M059J (cell line): Measurements from ENCODE around the gene MIEF2. TPM values are rescaled to one million over a fixed set of nuclear protein-coding genes. Genes with fewer than 3 reads are reported as not detected.

Experiments
- DNase-seq: peaks from one replicate; pipeline ENCODE4 v3.0.0-alpha.2; 2012; ENCODE audit warnings: low read depth
- total RNA-seq: library from RNA; depleted of rRNA; stranded (reverse); fragments of >200 nt; shearing (Covaris generic); gene quantifications from 2 replicates; pipeline ENCODE4 v1.2.3, GENCODE V29; 2014

MIEF2 gene
- total RNA-seq, 1 experiment from 2014 or later, result 26.4 TPM

DNA sequence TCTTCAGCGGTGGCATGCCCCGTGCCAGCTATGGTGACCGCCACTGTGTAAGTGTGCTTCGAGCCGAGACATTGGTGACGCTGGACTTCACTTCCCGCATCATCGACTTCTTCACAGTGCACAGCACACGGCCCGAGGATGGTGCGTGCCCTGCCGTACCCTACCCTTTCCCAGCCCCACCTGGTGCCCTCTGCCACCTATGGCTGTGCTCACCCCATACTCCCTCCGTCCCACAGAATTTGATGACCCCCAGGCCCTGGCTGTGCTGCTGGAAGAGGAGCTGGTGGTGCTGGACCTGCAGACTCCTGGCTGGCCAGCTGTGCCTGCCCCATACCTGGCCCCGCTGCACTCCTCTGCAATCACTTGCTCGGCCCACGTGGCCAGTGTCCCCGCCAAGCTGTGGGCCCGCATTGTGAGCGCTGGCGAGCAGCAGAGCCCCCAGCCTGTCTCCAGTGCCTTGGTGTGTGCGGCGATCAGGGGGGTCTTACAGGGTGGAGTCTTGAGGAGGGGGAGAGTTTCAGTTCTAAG, 25.5 kb upstream of the MIEF2 start:
- no peak for DNase-seq

DNA sequence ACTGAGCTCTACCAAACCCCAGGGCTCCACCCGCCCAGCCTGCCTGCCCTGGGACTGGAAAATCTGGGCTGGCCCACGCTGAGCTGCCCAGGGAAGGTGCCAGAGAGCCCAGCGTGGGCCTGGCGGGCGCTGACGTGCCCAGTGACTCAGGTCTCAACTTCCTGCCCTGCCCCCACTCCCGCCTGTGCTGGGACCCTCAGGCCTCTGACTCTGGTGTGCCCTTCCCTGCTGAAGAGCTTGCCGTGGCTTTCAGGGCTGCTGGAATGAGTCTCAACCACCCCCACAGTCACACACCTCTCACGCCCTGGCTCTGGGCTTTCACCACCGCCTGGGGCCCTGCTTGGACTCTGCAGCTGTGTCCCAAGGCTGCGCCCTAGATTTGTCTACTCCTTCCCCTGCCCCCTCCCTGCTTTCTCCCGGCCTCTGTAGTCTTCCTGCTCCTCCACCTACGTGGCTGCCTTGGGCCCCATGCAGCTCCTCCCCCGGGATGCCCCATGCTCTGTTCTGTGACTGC, 24.7 kb upstream of the MIEF2 start:
- DNase-seq, result peak; percentile 85

DNA sequence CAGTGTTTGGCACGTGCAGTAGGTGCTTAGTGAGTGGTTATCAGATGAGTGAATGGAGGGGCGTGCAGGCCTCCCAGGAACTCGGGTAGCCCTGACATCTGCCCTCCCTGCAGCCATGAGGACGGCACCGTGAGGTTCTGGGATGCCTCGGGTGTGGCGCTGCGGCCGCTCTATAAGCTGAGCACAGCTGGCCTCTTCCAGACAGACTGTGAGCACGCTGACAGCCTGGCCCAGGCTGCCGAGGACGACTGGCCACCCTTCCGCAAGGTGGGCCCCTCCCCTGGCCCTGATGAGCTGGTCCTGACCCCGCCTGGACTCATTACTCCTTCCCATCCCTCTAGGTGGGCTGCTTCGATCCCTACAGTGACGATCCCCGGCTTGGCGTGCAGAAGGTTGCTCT, 24.0 kb upstream of the MIEF2 start:
- DNase-seq, result no peak

DNA sequence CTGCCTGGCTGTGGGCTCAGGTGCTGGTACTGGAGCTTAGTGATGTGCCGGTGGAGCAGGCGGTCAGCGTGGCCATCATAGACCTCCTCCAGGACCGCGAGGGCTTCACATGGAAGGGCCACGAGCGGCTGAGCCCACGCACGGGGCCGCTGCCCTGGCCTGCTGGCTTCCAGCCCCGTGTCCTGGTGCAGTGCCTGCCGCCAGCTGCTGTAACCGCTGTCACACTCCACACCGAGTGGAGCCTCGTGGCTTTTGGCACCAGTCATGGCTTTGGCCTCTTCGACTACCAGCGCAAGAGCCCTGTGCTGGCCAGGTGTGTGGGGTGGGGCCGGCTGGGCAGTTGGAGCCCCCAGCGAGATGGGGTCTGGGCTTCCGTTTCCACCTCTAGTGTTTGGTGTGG, 23.0 kb upstream of the MIEF2 start:
- no peak for DNase-seq

DNA sequence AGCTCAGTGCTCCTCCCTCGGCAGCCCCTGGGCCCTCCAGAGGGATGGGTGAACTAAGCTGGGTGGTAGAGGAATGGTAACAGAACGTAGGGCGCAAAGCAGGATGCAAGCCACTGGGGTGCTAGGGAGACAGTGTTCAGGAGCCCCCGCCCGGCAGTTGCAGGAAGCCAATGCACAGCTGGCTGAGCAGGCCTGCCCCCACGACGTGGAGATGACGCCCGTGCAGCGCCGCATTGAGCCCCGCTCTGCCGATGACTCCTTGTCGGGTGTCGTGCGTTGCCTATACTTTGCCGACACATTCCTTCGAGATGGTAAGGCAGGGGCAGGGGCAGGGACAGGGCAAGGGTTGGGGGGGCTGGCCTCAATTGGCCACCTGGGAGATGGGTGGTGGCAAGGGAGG, 22.2 kb upstream of the MIEF2 start:
- DNase-seq, result no peak

DNA sequence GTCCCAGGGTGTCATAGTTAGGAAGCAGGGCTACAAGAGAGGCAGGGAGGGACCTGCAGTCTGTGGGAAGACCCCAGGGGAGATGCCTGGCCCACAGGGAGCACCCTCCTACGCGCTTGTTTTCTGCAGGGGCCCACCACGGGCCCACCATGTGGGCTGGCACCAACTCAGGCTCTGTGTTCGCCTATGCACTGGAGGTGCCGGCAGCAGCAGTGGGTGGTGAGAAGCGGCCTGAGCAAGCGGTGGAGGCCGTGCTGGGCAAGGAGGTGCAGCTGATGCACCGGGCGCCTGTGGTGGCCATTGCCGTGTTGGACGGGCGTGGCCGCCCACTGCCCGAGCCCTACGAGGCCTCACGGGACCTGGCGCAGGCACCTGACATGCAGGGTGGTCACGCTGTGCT, 20.0 kb upstream of the MIEF2 start:
- no peak for DNase-seq

DNA sequence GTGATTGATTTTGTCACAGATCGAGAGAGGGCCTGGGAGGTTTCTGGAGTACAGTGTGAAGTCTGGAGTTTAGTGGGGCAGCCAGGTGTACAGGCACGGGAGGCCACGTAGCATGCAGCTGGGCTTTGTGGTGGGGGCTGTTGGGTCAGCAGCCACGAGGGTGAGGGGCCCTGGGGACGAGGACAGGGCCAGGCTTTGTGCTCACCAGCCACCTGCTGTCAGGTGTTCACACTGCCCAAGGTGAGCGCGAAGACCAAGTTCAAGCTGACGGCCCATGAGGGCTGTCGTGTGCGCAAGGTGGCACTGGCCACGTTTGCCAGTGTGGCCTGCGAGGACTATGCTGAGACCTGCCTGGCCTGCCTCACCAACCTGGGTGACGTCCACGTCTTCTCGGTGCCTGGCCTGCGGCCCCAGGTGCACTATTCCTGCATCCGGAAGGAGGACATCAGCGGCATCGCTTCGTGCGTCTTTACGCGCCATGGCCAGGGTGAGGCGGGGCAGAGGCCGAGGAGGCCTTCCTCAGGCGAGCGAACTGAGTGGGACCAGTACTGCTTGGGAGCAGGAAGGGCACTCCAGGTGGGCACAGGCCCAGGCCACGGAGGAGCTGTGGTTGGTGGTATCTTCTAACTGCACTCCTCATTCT, 19.1 kb upstream of the MIEF2 start:
- no peak for DNase-seq

DNA sequence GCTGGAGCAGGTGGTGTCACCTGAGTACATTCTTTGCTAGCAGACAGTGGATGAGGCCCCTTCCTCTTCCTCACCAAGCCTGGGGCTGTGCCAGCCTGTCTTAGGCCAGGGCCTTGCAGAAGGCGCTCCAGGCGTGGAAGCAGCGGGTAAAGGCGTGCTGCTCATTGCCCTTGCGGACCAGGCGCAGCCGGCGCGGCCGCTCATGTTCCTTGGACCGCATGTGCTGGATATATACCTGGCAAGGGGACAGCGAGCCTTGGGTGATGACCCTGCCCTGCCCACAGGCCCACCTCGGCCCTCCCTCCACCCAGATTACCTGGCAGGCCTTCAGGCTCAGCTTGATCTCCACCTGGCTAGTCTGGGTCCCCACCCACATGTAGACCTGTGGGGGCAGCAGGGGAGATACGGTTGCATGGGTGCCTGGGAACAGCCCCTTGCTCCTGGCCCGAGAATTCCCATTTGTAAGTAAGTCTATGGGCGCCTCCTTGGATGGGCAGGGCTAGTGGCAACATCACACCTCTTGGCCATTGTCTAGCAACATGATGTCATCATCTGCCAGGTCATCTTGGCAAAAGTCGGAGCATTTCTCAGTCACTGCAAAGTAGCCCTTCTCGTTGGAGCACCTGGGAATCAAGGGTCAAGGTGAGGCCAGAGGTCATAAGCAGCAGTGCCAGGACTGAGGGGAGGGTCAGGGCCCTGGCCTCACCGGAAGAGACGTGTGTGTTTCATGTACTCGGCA, 15.3 kb upstream of the MIEF2 start:
- DNase-seq, result no peak

DNA sequence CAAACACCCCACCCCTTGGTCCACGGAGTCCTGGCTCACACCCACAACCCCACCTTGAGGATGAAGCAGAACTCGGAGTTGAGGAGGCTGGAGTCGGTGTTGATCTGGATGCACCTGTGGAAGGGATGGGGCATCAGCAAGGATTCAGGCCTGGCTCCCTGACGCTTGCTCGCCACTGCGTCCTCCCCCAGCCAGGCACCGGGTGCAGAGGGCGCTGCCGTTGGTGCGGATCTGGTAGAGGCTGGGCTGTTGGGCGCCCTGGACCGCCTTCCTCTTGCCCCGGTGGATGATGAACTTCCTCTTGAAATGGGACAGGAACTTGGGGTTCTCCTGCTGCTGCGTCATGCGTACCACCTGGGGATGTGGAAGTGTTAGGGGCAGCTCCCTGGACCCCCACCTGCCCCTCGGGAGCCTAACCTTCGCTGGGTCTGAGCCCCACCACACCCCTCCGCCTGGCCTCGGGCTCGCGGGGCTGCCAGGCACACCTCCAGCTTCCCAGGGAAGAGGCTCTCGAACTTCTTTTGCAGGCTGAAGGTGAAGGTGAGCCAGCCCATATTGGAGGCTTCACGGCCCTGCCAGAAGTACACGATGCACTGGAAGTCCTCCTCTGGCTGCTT, 14.2 kb upstream of the MIEF2 start:
- DNase-seq, result no peak

DNA sequence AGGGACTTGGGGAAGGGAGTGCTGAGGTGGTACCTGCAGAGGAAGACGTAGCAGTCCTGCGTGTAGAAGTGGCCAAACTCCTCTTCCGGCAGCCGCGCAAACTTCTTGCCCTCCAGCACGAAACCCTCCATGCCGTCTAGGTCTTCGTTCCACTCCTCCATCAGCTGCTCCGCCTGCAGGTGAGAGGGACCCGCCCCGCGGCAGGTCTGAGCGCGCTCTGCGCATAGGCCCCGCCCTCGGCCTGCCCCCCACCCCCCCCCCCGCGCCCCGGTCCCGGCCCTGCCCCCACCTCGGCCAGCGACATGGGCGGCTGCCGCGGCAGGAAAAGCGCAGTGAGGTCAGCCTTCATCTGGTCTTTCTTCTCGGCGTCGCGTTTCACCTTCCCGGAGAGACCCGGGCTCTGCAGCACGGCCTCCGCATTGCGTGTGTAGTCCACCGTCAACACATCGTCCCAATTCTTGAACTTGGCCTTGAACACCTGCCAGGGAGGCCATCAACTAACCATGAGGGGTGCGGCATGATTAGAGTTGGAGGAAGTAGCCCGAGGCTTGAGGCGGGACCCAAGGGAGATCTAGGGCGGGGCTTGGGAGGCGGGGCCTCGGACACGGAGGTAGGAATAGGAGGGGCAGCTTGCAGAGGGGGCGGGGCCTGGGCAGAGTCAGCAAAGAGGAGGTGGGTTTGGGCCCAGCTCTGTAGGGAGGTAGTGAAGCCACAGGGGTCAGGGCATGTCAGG, 13.4 kb upstream of the MIEF2 start:
- DNase-seq, result no peak

DNA sequence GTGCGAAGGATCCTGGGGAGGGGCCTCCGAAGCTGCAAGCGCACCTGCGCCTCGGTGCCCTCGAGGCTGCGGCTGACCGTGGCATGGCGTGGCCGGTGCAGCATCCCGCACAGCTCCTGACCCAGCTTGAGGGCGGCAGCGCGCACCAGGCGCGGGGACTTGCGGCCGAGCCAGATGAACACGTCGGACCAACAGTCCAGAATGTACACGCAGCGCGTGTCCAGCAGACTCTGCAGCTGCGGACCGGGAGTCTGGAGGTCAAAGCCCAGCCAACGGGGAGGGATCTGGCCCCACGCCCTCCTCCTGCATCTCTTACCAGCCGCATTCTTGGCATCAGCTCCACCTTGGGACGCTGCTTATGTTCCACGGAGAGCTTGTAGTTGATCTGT, 12.9 kb upstream of the MIEF2 start:
- DNase-seq, result no peak

DNA sequence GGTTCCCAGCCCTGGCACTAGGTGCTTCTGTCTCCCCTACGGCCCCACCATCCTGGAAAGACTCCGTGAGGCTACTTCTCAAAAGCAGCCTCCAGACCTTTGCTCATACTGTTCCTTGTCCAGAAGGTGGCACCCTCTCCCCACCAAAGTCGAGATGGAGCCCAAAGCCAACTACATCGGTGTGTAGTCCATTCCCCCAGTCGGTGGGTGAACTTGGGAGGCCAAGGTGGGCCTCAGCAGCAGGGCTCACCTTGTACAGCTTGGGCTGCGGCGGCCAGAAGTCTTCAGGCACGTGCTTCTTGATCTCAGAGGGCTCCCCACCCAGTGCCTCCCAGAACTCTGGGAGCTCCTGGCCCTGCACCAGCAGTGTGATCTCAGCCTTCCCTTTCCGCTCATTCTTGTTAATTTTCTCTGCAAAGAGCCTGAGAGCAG, 12.1 kb upstream of the MIEF2 start:
- peak; percentile 64 for DNase-seq

DNA sequence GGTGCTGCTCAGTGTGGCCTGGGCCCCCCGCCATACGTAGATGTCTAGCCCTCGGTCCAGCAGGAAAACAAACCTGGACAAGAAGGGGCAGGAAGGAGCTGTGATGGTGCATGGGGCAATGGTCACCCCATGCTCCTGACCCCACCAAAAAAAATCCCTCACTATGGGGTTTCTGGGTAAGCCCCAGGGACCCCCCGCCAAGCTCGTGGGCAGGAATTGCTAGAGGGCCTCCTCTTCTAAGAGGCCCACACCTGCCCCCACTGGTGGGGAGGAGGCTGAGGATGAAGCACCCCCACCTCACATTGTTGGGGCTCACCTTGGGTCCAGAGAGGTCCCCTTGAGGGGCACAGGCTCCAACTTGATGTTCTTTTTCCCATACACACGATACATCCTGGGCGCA, 11.7 kb upstream of the MIEF2 start:
- DNase-seq, result no peak

DNA sequence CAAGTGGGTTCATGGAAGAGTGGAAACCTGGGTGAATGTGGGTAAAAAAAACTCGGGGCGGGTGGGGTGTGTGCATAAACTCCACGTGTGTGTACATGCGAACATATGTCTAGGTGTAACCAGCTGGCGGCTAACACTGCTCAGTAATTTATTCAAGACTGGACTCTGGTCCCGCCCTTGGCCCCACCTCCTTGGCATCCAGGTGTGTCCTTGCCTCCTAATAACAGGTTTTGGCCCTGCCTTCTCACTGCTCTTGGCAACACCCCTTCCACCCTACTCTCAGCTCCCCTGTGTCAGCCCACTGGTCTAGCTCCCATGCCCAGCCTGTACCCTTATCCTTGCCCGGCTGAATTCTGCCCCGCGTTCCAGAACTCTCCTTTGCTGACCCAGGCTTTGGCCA, 10.2 kb upstream of the MIEF2 start:
- DNase-seq, result no peak

DNA sequence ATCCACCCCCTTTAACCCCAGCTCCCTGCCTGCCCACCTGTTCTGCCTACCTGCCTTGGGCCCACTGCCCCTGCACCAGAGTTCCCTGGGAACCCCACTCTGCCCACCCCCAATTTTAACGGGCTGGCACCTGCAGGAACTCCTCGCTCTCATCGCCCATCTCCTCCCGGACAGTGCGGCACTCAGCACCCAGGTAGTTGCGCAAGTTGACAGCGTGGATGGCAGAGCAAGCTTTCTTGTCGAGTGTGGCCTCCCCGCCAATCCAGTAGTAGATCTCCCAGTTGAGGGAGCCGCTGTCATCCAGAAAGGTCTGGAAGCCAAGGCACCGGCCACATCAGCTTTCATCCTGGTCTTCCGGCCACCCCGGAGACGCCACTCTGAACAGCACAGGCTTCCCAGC, 9.8 kb upstream of the MIEF2 start:
- no peak for DNase-seq

DNA sequence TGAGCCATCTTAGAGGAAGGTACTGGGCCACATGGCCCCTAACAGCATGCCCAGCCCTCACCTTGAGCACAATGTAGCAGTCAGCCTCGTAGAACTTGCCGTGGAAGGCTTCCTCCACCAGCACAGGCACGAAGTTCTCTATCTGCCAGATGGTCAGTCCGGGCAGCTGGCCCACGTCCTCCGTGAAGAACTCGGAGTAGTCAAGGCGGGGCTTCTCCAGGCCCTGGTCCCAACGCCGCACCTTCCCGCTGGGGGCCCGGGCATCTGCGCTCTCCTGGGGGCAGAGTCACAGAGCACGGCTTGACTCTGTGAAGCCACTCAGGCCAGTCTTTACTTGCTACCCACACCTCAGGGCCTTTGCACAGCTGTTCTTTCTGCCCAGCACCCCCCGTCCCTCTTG, 9.3 kb upstream of the MIEF2 start:
- no peak for DNase-seq

DNA sequence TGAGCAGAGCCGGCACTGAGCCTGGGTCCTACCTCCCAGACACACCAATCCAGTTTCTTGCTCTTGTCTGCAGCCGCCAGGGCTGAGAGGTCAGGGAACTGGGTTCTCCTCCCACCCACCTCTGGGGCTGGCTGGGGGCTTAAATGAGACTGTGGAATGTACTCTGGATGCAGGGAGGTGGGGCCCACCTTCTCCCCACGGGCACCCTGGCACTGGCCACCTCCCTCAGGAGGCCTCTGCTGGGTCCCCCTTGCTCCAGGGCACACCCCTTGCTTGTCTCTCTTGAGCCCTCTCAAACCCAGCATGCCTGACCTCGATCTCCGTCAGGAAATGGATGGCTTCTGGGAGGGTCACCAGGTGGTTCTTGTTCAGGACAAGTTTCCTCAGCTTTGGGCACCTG, 8.3 kb upstream of the MIEF2 start:
- no peak for DNase-seq

DNA sequence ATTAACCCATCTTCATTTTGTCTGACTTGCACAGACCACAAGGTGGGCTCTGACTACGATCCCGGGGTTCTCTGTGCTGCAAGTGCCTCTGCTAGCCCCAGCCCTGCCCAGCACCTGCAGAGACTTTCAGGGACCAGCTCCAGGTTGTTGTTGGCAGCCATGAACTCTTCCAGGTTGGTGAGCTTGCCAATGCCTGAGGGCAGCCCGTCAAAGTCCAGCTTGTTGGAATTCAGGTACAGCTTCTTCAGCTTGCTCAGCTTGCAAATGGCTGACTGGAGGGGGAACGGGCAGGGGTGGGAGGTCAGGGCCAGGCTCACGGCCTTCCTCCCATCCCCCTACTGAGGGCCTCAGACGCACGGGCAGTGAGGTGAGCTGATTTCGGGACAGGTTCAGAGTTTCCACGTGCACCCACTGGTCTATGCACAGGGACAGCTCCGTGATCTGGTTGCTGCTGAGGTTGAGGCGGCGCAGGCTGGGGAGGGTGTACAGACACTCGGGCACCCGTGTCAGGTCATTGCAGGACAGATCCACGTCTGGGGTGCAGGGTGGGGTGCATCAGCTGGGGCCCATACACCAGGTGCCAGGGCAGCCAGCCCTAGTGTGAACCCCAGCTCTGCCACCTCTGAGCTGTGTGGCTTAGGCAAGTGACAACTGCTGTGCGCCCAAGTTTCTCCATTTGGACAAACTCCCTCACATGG, 7.1 kb upstream of the MIEF2 start:
- no peak for DNase-seq

DNA sequence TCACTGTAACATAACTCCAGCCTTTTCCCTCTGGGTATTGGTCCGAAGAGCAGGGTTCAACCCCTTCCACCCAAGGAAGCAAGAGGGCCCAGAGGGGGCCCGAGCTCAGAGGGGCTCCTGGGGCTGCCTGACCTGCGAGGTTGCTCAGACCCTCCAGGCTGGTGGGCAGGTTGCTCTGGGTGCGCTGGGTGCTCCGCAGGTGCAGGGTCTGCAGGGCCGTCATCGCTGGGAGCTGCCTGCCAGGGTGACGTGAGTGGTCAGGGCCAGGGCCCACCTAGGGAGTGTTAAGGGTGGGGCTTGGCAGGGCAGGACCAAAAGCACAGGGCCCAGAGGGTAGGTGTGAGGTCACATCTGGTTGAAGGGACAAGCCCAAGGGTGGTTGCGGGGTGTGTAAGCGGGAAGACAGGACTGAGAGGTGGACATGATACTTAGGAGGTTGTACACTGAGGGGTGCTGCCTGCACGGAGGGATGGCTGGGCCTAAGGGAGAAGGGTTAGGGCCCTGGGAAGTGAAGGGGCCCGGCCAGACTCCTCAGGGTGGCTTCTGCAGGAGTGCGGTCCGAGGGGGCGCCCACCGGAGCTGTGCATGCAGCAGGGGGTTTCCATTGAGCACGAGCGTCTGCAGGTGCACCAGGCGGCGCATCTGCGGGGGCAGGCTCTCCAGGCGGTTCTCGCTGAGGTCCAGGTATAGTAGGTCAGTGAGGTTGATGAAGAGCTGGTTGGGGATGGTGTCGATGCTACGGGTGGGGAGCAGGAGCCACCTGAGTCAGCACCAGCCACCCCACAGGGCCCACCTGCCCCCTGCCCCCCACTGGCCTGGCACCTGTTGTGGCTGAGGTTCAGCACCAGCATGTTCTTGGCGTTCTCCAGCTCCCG, 6.3 kb upstream of the MIEF2 start:
- DNase-seq, result no peak

DNA sequence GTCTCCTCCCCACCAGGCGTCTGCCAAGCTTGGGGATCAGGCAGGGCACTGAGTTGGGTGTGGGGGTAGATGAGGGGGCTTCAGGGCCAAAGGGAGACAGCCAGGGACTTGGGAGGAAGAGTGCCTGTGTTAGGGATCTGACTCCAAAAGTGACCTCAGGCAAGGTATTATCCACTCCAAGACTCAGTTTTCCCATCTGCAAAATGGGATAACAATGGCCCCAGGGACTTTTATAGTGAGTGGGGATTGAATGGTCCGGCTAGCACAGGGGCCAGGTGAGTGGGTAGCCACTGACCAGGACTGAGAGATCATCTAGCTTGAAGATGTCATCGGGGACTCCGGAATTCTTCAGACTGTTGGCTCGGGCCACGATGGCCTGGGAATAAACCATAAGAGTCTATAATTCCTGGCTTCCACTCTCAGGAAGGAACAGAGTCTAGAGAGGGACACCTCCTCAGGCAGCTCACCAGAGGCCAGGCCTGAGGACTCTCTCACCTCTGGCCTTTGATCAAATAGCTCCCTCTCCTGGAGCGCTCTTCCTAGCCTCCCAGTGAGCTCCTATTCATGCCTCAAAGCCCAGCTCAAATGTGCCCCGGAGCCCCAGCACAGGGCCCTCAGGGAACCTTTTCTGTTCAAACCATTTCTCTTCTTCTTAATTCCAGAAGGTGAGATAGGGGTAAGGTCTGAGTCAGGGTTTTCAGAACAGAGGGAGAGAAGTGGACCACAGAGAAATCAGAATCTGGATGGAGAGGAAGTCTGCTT, 5.4 kb upstream of the MIEF2 start:
- DNase-seq, result no peak
